Cardiac muscle cell (in vitro differentiated cells and primary cell): ENCODE data around the gene SPATA9. TPM values are rescaled to one million over a fixed set of nuclear protein-coding genes. Genes with fewer than 3 reads are reported as not detected.

Experiments
- DNase-seq, 2 donors: peaks; one replicate each; pipeline versions ENCODE4 v3.0.0 to v3.0.0-alpha.2; 2010 to 2017; ENCODE audit warnings: low read depth in 1 of 2, low spot score in 1 of 2
- H3K27ac ChIP-seq: fragments of 200-600 bp; sonication (generic); 2 replicates; pipeline ENCODE4 v1.5.1; 2016
- H3K27me3 ChIP-seq: fragments of 200-600 bp; sonication (generic); 2 replicates; pipeline ENCODE4 v1.6.0; 2016; ENCODE audit warnings: control low read depth
- H3K36me3 ChIP-seq: fragments of 200-600 bp; sonication (generic); 2 replicates; pipeline ENCODE4 v1.5.1; 2016; ENCODE audit warnings: control low read depth
- H3K4me1 ChIP-seq: fragments of 200-600 bp; sonication (generic); 2 replicates; pipeline ENCODE4 v1.8.1; 2017; ENCODE audit warnings: low read depth, mild to moderate bottlenecking, mixed run types
- H3K4me3 ChIP-seq: fragments of 200-600 bp; sonication (generic); 2 replicates; pipeline ENCODE4 v1.5.1; 2016; ENCODE audit warnings: mild to moderate bottlenecking
- H3K9me3 ChIP-seq: fragments of 200-600 bp; sonication (generic); 2 replicates; pipeline ENCODE4 v1.5.1; 2017; ENCODE audit warnings: low read depth, mild to moderate bottlenecking, control low read depth
- CTCF ChIP-seq: IDR thresholded peaks from 2 replicates; pipeline ENCODE4 v1.5.1; 2012; ENCODE audit warnings: low read depth, mild to moderate bottlenecking, low read length
- polyA plus RNA-seq: library from polyadenylated mRNA; unstranded; fragments of >200 nt; fragmentation: Nextera tagmentation; extraction: Ambion mirVana; gene quantifications from 2 replicates; pipeline ENCODE4 v1.2.1, GENCODE V29; 2016
- total RNA-seq: library from RNA; depleted of rRNA; stranded (reverse); fragments of >200 nt; gene quantifications from 2 replicates; pipeline ENCODE4 v1.2.3, GENCODE V29; 2016

Gene SPATA9
- total and polyA plus RNA-seq, 2 experiments from 2014 or later, result 0.45 to 1.3 TPM

GRCh38 chr5:95664204-95664786 lies 18.5 kb downstream of the SPATA9 start:
- Histone ChIP-seq H3K36me3 (no peaks in the 10 kb centered on the region), H3K9me3 (no peaks in the 10 kb centered on the region), H3K27me3 (no peaks in the 10 kb centered on the region), H3K4me1 (peaks cover 12% of the 10 kb centered on the region), H3K4me3 (no peak overlapping the region), H3K27ac (peak overlapping the region; percentile 34)
- TF ChIP-seq CTCF, result peak; percentile 77
- peak; percentile 50 to 54 for DNase-seq

GRCh38 chr5:95662946-95663345 lies 19.8 kb downstream of the SPATA9 start:
- Histone ChIP-seq H3K9me3 (no peaks in the 10 kb centered on the region), H3K36me3 (no peaks in the 10 kb centered on the region), H3K27me3 (no peaks in the 10 kb centered on the region), H3K4me3 (no peak overlapping the region), H3K27ac (no peak overlapping the region), H3K4me1 (peaks cover 8% of the 10 kb centered on the region)
- no peak for DNase-seq
- no peak for TF ChIP-seq CTCF

GRCh38 chr5:95660060-95660459 lies 22.7 kb downstream of the SPATA9 start:
- Histone ChIP-seq H3K4me3 (no peak overlapping the region), H3K27ac (no peak overlapping the region), H3K27me3 (no peaks in the 10 kb centered on the region), H3K4me1 (peaks cover 36% of the 10 kb centered on the region), H3K36me3 (no peaks in the 10 kb centered on the region), H3K9me3 (no peaks in the 10 kb centered on the region)
- TF ChIP-seq CTCF, result no peak
- no peak for DNase-seq

- peak overlapping the region; percentile 38 for H3K27ac ChIP-seq
- no peaks in the 10 kb centered on the region for H3K36me3 ChIP-seq
- peak in 1 of 2 donors; percentile 36 for DNase-seq
- no peaks in the 10 kb centered on the region for H3K9me3 ChIP-seq
- H3K27me3 ChIP-seq, result no peaks in the 10 kb centered on the region
- no peak for TF ChIP-seq CTCF
- H3K4me3 ChIP-seq, result no peak overlapping the region
- peaks cover 27% of the 10 kb centered on the region for H3K4me1 ChIP-seq
Measured at GRCh38 chr5:95655575-95655974, 27.2 kb downstream of the SPATA9 start.

- Histone ChIP-seq H3K4me3 (no peak overlapping the region), H3K4me1 (peaks cover 30% of the 10 kb centered on the region), H3K27me3 (no peaks in the 10 kb centered on the region), H3K27ac (no peak overlapping the region), H3K9me3 (no peaks in the 10 kb centered on the region), H3K36me3 (no peaks in the 10 kb centered on the region)
- DNase-seq, result no peak
- no peak for TF ChIP-seq CTCF
Measured at GRCh38 chr5:95654196-95654595, 28.6 kb downstream of the SPATA9 start.

- no peaks in the 10 kb centered on the region for H3K9me3 ChIP-seq
- H3K4me3 ChIP-seq, result no peak overlapping the region
- no peak for TF ChIP-seq CTCF
- H3K36me3 ChIP-seq, result no peaks in the 10 kb centered on the region
- DNase-seq, result no peak
- no peak overlapping the region for H3K27ac ChIP-seq
- H3K4me1 ChIP-seq, result peaks cover 32% of the 10 kb centered on the region
- H3K27me3 ChIP-seq, result no peaks in the 10 kb centered on the region
Measured at GRCh38 chr5:95652849-95653248, 29.9 kb downstream of the SPATA9 start.
